SK-N-SH treated with all-trans-retinoic acid at 6 μM for 48 hours (cell line): ENCODE results near the gene KCNK6.

Source experiments
- ARNTL ChIP-seq: fragments of 450-650 bp; formaldehyde crosslinking; IDR thresholded peaks from 2 replicates; pipeline ENCODE4 v1.5.0; 2020; ENCODE audit warnings: low read depth, mild to moderate bottlenecking, moderate library complexity, borderline replicate concordance
- BACH2 ChIP-seq: fragments of 250-450 bp; sonication (Bioruptor Pico); IDR thresholded peaks from 2 replicates; pipeline ENCODE4 v1.9.0; 2021; ENCODE audit warnings: mild to moderate bottlenecking, borderline replicate concordance
- ESRRG ChIP-seq: fragments of 250-450 bp; sonication (Bioruptor Pico); IDR thresholded peaks from 2 replicates; pipeline ENCODE4 v1.6.1; 2021; ENCODE audit warnings: mild to moderate bottlenecking
- GLIS3 ChIP-seq: fragments of 250-450 bp; sonication (Bioruptor Pico); IDR thresholded peaks from 2 replicates; pipeline ENCODE4 v1.5.0; 2020; ENCODE audit warnings: mild to moderate bottlenecking, moderate library complexity
- PPARA ChIP-seq: fragments of 250-450 bp; sonication (Bioruptor Pico); IDR thresholded peaks from 2 replicates; pipeline ENCODE4 v1.5.0; 2020; ENCODE audit warnings: mild to moderate bottlenecking, borderline replicate concordance
- RARB ChIP-seq: fragments of 250-450 bp; sonication (Bioruptor Pico); IDR thresholded peaks from 2 replicates; pipeline ENCODE4 v1.8.0; 2021; ENCODE audit warnings: mild to moderate bottlenecking, moderate library complexity
- SNAI2 ChIP-seq: fragments of 250-450 bp; sonication (Bioruptor Pico); IDR thresholded peaks from 2 replicates; pipeline ENCODE4 v1.5.0; 2020; ENCODE audit warnings: mild to moderate bottlenecking, moderate library complexity
- TCF4 ChIP-seq: fragments of 250-450 bp; sonication (Bioruptor Pico); IDR thresholded peaks from 2 replicates; pipeline ENCODE4 v1.8.0; 2021; ENCODE audit warnings: mild to moderate bottlenecking, moderate library complexity, borderline replicate concordance
- ZFP3 ChIP-seq: fragments of 250-450 bp; sonication (Bioruptor Pico); IDR thresholded peaks from 2 replicates; pipeline ENCODE4 v1.5.0; 2020; ENCODE audit warnings: mild to moderate bottlenecking, moderate library complexity
- ZFP30 ChIP-seq: fragments of 450-650 bp; formaldehyde crosslinking; IDR thresholded peaks from 2 replicates; pipeline ENCODE4 v1.5.0; 2022; ENCODE audit warnings: mild to moderate bottlenecking, moderate library complexity
- TF ChIP-seq, protein P1 (sequence below): fragments of 250-450 bp; sonication (Bioruptor Pico); IDR thresholded peaks from 2 replicates; pipeline ENCODE4 v1.8.0; 2020; ENCODE audit warnings: mild to moderate bottlenecking, moderate library complexity, borderline replicate concordance
- TF ChIP-seq, protein P2 (sequence below): fragments of 250-450 bp; sonication (Bioruptor Pico); IDR thresholded peaks from 2 replicates; pipeline ENCODE4 v1.5.1; 2020; ENCODE audit warnings: low read depth, mild to moderate bottlenecking, moderate library complexity
- TF ChIP-seq, protein P3 (sequence below): fragments of 250-450 bp; sonication (Bioruptor Pico); IDR thresholded peaks from 2 replicates; pipeline ENCODE4 v1.5.1; 2021; ENCODE audit warnings: mild to moderate bottlenecking, moderate library complexity

DNA sequence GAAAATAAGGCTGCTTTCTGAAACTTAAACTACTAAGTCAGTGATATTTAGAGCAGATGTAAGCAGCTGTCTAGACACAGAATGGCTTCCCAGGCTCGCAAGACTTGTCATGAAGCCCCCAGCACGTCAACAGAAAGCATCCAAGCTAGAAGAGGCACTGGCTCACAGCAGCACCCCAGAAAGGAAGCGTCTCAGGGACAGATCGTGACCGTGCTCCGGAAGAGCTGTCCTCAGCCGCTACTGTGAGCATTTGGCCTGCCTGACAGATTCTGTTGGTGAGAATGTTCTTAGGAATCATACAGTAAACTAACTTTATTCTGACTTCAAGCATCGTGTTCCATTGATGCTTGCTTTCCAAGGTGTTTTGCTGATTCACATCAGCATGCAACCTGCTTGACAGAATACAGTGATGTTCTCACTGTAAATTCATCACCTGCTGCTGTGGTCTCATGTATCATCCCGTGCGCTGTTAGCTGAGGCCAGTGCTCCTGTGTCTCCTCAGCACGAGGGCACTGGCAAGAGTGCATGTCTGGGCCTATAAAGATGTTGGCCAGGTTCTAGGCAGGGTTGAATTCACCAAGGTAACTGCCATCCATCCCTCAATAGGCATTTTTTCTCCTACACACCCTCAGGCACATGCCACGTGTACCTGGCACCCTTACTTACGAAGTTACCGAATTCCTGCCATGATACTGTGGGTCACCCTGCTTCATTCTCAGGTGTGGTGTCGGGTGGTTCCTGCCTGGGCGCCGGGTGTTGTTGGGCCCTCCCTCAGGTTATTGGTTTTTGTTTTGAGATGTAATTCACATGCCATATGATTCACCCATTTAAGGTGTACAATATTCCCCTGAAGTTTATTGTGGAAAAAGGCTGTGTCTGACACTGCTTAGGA lies 39.4 kb upstream of the KCNK6 start:
- no peak for TF ChIP-seq RARB (CRISPR knock-in tag)
- TF ChIP-seq SNAI2, result no peak
- TF ChIP-seq ZFP3 (CRISPR knock-in tag), result no peak
- TF ChIP-seq GLIS3 (CRISPR knock-in tag), result no peak
- no peak for TF ChIP-seq ZFP30 (CRISPR knock-in tag)
- no peak for TF ChIP-seq TCF4
- no peak for TF ChIP-seq BACH2
- no peak for TF ChIP-seq PPARA (CRISPR knock-in tag)
- no peak for TF ChIP-seq ESRRG (CRISPR knock-in tag)
- TF ChIP-seq, protein P1, sequence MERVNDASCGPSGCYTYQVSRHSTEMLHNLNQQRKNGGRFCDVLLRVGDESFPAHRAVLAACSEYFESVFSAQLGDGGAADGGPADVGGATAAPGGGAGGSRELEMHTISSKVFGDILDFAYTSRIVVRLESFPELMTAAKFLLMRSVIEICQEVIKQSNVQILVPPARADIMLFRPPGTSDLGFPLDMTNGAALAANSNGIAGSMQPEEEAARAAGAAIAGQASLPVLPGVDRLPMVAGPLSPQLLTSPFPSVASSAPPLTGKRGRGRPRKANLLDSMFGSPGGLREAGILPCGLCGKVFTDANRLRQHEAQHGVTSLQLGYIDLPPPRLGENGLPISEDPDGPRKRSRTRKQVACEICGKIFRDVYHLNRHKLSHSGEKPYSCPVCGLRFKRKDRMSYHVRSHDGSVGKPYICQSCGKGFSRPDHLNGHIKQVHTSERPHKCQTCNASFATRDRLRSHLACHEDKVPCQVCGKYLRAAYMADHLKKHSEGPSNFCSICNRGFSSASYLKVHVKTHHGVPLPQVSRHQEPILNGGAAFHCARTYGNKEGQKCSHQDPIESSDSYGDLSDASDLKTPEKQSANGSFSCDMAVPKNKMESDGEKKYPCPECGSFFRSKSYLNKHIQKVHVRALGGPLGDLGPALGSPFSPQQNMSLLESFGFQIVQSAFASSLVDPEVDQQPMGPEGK, result no peak
- TF ChIP-seq, protein P2, sequence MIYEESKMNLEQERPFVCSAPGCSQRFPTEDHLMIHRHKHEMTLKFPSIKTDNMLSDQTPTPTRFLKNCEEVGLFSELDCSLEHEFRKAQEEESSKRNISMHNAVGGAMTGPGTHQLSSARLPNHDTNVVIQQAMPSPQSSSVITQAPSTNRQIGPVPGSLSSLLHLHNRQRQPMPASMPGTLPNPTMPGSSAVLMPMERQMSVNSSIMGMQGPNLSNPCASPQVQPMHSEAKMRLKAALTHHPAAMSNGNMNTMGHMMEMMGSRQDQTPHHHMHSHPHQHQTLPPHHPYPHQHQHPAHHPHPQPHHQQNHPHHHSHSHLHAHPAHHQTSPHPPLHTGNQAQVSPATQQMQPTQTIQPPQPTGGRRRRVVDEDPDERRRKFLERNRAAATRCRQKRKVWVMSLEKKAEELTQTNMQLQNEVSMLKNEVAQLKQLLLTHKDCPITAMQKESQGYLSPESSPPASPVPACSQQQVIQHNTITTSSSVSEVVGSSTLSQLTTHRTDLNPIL (CRISPR knock-in tag), result no peak
- TF ChIP-seq, protein P3, sequence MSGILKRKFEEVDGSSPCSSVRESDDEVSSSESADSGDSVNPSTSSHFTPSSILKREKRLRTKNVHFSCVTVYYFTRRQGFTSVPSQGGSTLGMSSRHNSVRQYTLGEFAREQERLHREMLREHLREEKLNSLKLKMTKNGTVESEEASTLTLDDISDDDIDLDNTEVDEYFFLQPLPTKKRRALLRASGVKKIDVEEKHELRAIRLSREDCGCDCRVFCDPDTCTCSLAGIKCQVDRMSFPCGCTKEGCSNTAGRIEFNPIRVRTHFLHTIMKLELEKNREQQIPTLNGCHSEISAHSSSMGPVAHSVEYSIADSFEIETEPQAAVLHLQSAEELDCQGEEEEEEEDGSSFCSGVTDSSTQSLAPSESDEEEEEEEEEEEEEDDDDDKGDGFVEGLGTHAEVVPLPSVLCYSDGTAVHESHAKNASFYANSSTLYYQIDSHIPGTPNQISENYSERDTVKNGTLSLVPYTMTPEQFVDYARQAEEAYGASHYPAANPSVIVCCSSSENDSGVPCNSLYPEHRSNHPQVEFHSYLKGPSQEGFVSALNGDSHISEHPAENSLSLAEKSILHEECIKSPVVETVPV (CRISPR knock-in tag), result no peak
- TF ChIP-seq ARNTL (CRISPR knock-in tag), result no peak
